Urinary bladder (tissue), 4 donors: ENCODE measurements around the gene KIFC3. TPM values are rescaled to one million over a fixed set of nuclear protein-coding genes. Genes with fewer than 3 reads are reported as not detected.

Experiments
- DNase-seq: peaks from one replicate; pipeline ENCODE4 v3.0.0-alpha.2; 2015; ENCODE audit errors: extremely low spot score
- H3K27ac ChIP-seq: one replicate; pipeline ENCODE4 v1.5.1; 2013; ENCODE audit warnings: low read depth, mild to moderate bottlenecking, moderate library complexity
- H3K36me3 ChIP-seq: one replicate; pipeline ENCODE4 v1.6.1; 2013; ENCODE audit warnings: mild to moderate bottlenecking, moderate library complexity; ENCODE audit not compliant: insufficient read depth
- H3K4me1 ChIP-seq: one replicate; pipeline ENCODE4 v1.6.1; 2013; ENCODE audit warnings: mild to moderate bottlenecking, moderate library complexity; ENCODE audit not compliant: insufficient read depth
- H3K4me3 ChIP-seq: one replicate; pipeline ENCODE4 v1.5.1; 2013; ENCODE audit warnings: low read depth, low read length
- WGBS: extraction: QIAGEN DNeasy Blood & Tissue Kit; methylation state at CpG from one replicate; pipeline ENCODE4 v1.1.7; 2013; 5-methylcytosine and 5-hydroxymethylcytosine counted together
- polyA plus RNA-seq: library from polyadenylated mRNA; stranded (reverse); fragments of 200-250 nt; gene quantifications from one replicate; pipeline ENCODE4 v1.2.3, GENCODE V29; 2013
- total RNA-seq: library from RNA; depleted of rRNA; stranded (reverse); fragments of >200 nt; gene quantifications from one replicate; pipeline ENCODE4 v1.2.3, GENCODE V29; 2014
- donor health status: healthy with polysubstance abuse.
- donor health status: healthy.

KIFC3 gene
- total and polyA plus RNA-seq, 2 donors = 22.7 to 23.7 TPM

DNA sequence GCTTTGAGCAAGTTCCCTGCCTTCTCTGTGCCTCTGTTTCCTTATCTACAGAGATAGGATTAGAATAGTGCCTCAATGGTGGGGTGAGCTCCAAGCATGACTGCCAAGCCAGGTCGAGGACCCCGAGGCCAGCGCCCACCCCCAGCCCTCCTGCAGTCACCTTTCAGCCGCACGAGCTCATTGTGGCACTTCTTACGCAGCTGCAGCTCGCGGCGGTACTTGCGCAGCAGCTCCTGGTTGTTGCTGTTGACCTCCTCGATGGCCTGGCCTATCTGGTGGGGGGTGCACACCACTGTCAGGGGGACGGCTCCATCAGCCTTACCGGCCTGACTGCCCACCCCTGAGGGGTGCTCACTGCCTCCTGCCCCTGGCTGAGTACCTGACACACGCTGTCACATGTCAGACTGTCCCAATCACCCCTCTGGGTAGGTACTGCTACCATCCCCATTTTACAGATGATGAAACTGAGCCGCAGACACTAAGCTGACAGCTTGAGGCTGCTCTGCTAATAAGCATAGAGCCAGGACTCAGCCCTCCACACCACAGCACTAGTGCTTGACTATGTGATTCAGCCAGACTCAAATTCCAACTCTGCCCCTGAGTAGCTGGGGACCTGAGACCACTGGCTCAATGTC, 35.5 kb downstream of the KIFC3 start:
- no peak for DNase-seq
- H3K36me3 ChIP-seq = no peaks in the 10 kb centered on the region
- 95% methylated on average over 15 of the region's 15 CpGs for WGBS
- H3K4me1 ChIP-seq = no peaks in the 10 kb centered on the region
- H3K27ac ChIP-seq = no peak overlapping the region
- no peak overlapping the region for H3K4me3 ChIP-seq

GRCh38 chr16:57765160-57765728, 37.0 kb downstream of the KIFC3 start:
- WGBS = 95% methylated on average over 17 of the region's 17 CpGs
- no peak overlapping the region for H3K4me3 ChIP-seq
- no peaks in the 10 kb centered on the region for H3K36me3 ChIP-seq
- DNase-seq = no peak
- H3K4me1 ChIP-seq = no peaks in the 10 kb centered on the region
- no peak overlapping the region for H3K27ac ChIP-seq

GRCh38 chr16:57764341-57765159, 37.7 kb downstream of the KIFC3 start:
- H3K36me3 ChIP-seq = no peaks in the 10 kb centered on the region
- no peak overlapping the region for H3K4me3 ChIP-seq
- no peaks in the 10 kb centered on the region for H3K4me1 ChIP-seq
- H3K27ac ChIP-seq = no peak overlapping the region
- WGBS = 64% methylated on average over 6 of the region's 6 CpGs
- DNase-seq = no peak

- H3K36me3 ChIP-seq = no peaks in the 10 kb centered on the region
- 95% methylated on average over 9 of the region's 9 CpGs for WGBS
- H3K4me3 ChIP-seq = no peak overlapping the region
- no peaks in the 10 kb centered on the region for H3K4me1 ChIP-seq
- DNase-seq = no peak
- no peak overlapping the region for H3K27ac ChIP-seq
These were observed 38.3 kb downstream of the KIFC3 start for GRCh38 chr16:57764006-57764340.

DNA sequence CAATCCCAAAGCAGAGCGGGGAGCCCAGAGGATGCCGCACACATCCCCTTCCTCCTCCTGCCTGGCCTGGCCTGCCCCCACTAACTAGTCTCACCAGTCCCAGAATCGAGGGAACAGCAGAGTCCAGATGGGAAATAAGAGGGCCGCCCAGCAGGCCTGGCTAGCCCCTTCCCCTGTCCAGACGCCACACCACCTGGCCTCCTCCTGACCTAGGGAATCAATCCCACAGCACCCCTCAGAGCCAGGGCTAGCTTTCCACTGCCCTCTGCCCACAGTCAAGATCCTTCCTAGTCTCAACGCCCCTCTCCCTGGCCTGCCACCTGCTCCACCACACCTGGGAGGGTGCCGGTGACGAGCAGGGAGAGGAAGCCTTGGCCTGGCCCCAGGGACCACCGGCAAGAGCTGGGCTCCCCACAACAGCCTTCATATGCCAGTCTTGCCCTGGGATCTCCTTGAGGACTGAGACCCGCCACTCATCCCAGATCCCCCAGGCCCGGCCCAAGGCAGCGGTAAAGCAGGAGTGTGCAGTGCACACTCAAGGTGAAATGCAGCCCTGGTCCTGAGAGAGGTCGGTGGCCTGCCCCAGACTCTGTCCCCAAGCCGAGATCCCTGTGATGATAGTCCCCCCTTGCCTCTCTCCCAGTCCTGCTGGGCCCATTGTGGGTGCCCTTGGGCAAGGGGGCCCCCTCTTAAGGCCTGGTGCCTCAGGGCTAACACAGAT, 38.8 kb downstream of the KIFC3 start:
- DNase-seq = no peak
- no peaks in the 10 kb centered on the region for H3K36me3 ChIP-seq
- H3K4me3 ChIP-seq = no peak overlapping the region
- no peak overlapping the region for H3K27ac ChIP-seq
- WGBS = 90% methylated on average over 14 of the region's 14 CpGs
- H3K4me1 ChIP-seq = no peaks in the 10 kb centered on the region

DNA sequence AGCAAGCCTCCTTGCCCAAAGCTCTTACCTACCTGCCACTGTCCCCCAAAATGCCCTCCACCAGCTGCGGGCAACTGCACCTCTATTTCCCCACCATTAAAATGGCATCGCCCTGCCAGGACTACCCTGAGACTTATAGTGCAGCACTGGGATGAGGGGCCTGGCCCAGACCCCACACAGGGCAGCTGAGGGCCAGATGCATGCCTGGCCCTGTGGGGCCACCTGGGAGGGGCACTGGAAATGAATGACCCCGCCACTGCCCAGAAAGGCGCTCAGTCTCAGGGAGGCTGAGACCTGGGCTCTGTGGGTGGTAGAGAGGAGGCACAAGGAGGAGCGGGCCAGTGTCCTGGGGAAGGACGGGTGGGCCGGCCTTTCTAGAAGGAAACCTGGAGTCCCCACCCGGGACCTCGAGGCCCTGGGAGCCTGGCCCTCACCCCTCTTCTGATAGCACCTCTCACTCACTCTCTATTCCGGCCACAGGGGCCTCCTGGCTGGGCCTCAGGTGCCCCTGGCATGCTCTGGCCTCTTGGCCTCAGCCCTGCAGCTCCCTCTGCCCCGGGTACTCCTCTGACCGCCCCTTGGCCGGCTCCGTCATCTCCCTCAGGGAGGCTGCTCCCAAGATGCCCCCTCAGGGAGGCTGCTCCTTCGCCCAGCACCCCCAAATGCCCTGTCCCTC, 39.8 kb downstream of the KIFC3 start:
- no peak overlapping the region for H3K4me3 ChIP-seq
- H3K27ac ChIP-seq = no peak overlapping the region
- WGBS = 84% methylated on average over 15 of the region's 15 CpGs
- no peaks in the 10 kb centered on the region for H3K4me1 ChIP-seq
- H3K36me3 ChIP-seq = no peaks in the 10 kb centered on the region
- DNase-seq = no peak

GRCh38 chr16:57761957-57762356, 40.3 kb downstream of the KIFC3 start:
- Histone ChIP-seq H3K36me3 (no peaks in the 10 kb centered on the region), H3K4me1 (no peaks in the 10 kb centered on the region), H3K27ac (no peak overlapping the region), H3K4me3 (no peak overlapping the region)
- 95% methylated on average over 12 of the region's 12 CpGs for WGBS
- no peak for DNase-seq

DNA sequence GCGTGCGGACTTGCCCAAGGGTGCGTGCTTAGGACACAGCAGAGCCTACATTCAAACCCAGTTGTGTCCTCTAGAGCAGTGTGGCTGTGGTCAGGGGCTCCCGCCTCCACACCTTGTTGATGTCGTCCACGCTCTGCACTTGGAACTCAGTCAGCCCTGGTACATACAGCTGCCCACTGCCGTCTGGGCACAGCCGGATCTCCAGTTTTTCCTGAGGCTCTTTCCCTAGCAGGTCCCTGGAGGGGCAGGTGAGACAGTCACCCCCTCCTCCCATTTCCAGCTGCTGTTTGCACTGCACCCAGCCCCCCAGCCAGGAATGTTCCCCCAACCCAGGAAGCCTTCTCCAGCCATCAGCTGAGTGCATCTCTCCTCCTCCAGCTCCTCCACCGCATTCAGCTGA, 41.0 kb downstream of the KIFC3 start:
- DNase-seq = no peak
- no peak overlapping the region for H3K4me3 ChIP-seq
- no peaks in the 10 kb centered on the region for H3K4me1 ChIP-seq
- 84% methylated on average over 9 of the region's 9 CpGs for WGBS
- no peaks in the 10 kb centered on the region for H3K36me3 ChIP-seq
- H3K27ac ChIP-seq = no peak overlapping the region

DNA sequence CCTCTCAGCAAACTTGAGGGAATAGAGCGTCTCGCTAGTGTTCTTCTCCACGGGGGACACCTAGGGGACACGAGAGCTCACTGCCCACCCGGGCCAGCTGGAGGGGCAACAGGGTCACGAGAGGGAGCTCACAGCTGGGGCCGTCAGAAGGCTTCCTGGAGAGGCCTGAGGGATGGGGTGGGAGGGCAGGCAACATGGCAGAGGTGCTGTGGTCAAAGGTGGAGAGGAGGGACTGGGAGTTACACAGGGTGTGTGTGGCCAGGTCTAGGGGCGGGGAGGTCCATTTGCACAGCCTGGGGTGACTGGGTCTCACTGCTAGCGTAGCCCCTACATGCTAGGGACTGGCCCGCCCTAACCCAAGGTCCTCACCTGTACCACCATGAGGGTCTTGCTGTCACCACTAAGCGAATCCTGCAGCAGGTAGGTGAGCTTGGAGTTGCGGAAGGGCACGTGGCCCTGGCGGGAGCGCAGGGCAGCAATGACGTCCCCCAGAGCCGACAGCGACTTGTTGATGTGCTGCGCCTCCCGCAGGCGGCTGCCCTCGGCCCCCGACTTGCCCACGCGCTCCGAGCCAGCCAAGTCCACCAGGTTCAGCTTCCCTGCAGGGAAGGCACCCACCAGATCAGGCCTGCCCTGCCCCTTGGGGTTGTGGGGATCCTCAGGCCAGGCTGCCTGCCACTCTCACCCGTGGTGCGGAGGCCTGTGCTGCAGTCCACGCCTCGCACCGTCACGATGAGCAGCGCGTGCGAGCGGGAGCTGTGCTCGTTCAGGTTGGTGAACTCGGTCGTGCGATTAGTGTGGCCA, 41.7 kb downstream of the KIFC3 start:
- Histone ChIP-seq H3K27ac (no peak overlapping the region), H3K36me3 (no peaks in the 10 kb centered on the region), H3K4me1 (no peaks in the 10 kb centered on the region), H3K4me3 (no peak overlapping the region)
- no peak for DNase-seq
- 87% methylated on average over 40 of the region's 40 CpGs for WGBS

- Histone ChIP-seq H3K27ac (no peak overlapping the region), H3K4me1 (no peaks in the 10 kb centered on the region), H3K36me3 (no peaks in the 10 kb centered on the region), H3K4me3 (no peak overlapping the region)
- no peak for DNase-seq
- WGBS = 82% methylated on average over 21 of the region's 21 CpGs
These were observed 42.5 kb downstream of the KIFC3 start for GRCh38 chr16:57759541-57760356.

DNA sequence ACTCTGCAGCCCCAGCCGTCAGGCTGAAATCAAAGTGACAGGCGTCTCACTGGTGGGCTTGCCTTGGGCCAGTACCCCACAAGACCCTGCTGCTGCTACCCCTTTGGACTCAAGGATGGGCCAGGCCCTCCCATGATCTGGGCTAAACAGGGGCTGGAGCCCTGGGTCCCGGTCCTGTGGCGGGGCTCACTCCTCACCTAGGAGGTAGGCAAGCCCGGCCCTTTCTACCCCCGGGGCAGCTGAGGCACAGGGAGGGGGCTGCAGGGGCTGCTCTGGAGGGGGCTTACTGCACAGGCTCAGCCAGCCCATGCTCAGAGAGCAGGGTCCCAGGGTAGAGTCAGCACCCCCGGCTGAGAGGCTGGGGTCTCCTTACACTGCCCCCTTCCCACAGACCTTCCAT, 43.2 kb downstream of the KIFC3 start:
- no peak for DNase-seq
- 77% methylated on average over 7 of the region's 7 CpGs for WGBS
- no peak overlapping the region for H3K4me3 ChIP-seq
- H3K4me1 ChIP-seq = no peaks in the 10 kb centered on the region
- no peaks in the 10 kb centered on the region for H3K36me3 ChIP-seq
- no peak overlapping the region for H3K27ac ChIP-seq
